H1 (cell line): ENCODE data around the gene ITGB8. TPM values are rescaled to one million over a fixed set of nuclear protein-coding genes. Genes with fewer than 3 reads are reported as not detected.

ENCODE experiments used
- CTCF ChIA-PET: fragments of 300-600 bp; sonication (Branson Sonifier 250); formaldehyde crosslinking; loops from one replicate; lab custom pipeline; 2021; ENCODE audit not compliant: partially characterized antibody; lab: Charles Lee
- POLR2A ChIA-PET: fragments of 300-600 bp; sonication (Branson Sonifier 250); formaldehyde crosslinking; loops from one replicate; lab custom pipeline; 2021; ENCODE audit warnings: inconsistent platforms; ENCODE audit not compliant: partially characterized antibody; lab: Charles Lee
- DNase-seq, 2 experiments: peaks; one replicate each; pipeline versions ENCODE4 v3.0.0 to v3.0.0-alpha.2; 2010 to 2022; ENCODE audit warnings: low spot score in 2 of 2, low read depth in 1 of 2, mixed read lengths in 1 of 2
- FAIRE-seq: peaks from 2 replicates; lab custom pipeline; 2011; peaks lifted over from hg19 to GRCh38; lab: Jason Lieb, UNC
- H2AFZ ChIP-seq: 2 replicates; pipeline ENCODE4 v1.8.1; 2012; ENCODE audit warnings: low read length, inconsistent platforms
- H2AK5ac ChIP-seq: 2 replicates; pipeline ENCODE4 v1.6.1; 2013; ENCODE audit warnings: low read depth, low read length
- H2BK120ac ChIP-seq: replicated peaks from 2 replicates; pipeline ENCODE3; 2013; ENCODE audit warnings: low read depth, low read length, inconsistent platforms
- H2BK12ac ChIP-seq: 2 replicates; pipeline ENCODE4 v1.6.1; 2013; ENCODE audit warnings: low read depth, low read length
- H2BK15ac ChIP-seq: 2 replicates; pipeline ENCODE4 v1.6.1; 2013; ENCODE audit warnings: low read length
- H2BK20ac ChIP-seq: 2 replicates; pipeline ENCODE4 v1.6.1; 2013; ENCODE audit warnings: low read length
- H2BK5ac ChIP-seq: 2 replicates; pipeline ENCODE4 v1.6.1; 2013; ENCODE audit warnings: low read depth, low read length
- H3K14ac ChIP-seq: 2 replicates; pipeline ENCODE4 v1.6.1; 2013; ENCODE audit warnings: inconsistent platforms; ENCODE audit not compliant: insufficient read length
- H3K18ac ChIP-seq: 2 replicates; pipeline ENCODE4 v1.6.1; 2013; ENCODE audit warnings: low read length; ENCODE audit errors: extremely low read depth
- H3K23ac ChIP-seq: 2 replicates; pipeline ENCODE4 v1.6.1; 2013; ENCODE audit warnings: inconsistent platforms; ENCODE audit not compliant: insufficient read length
- H3K23me2 ChIP-seq: 2 replicates; pipeline ENCODE4 v1.6.1; 2013; ENCODE audit warnings: low read depth, low read length
- H3K27ac ChIP-seq: 2 replicates; pipeline ENCODE4 v1.6.1; 2011; ENCODE audit warnings: low read depth, low read length, inconsistent platforms
- H3K27me3 ChIP-seq, 4 experiments: replicated peaks in 1 of 4; 1 replicate in 1 of 4; 2 replicates in 3 of 4; pipeline versions ENCODE4 v1.6.1 to v1.8.1; 2011 to 2013; ENCODE audit warnings: low read length in 3 of 4, mild to moderate bottlenecking in 3 of 4, inconsistent platforms in 2 of 4, mixed read lengths in 2 of 4, moderate library complexity in 1 of 4; ENCODE audit not compliant: control insufficient read depth in 3 of 4, insufficient read depth in 3 of 4; ENCODE audit errors: extremely low read depth in 1 of 4
- H3K36me3 ChIP-seq, 4 experiments: 2 replicates each; pipeline versions ENCODE4 v1.6.1 to v1.8.1; 2011 to 2013; ENCODE audit warnings: mild to moderate bottlenecking in 4 of 4, low read length in 3 of 4, moderate library complexity in 2 of 4, control low read depth in 1 of 4, inconsistent platforms in 1 of 4; ENCODE audit not compliant: insufficient read depth in 4 of 4, control insufficient read depth in 2 of 4
- H3K4ac ChIP-seq: replicated peaks from 2 replicates; pipeline ENCODE3; 2013; ENCODE audit warnings: low read length, low read depth, mixed read lengths, inconsistent platforms; ENCODE audit not compliant: insufficient read length
- H3K4me1 ChIP-seq, 4 experiments: replicated peaks in 1 of 4; 1 replicate in 1 of 4; 2 replicates in 3 of 4; pipeline versions ENCODE4 v1.6.1 to v1.8.1; 2011 to 2013; ENCODE audit warnings: low read length in 3 of 4, inconsistent platforms in 2 of 4, mixed read lengths in 1 of 4; ENCODE audit not compliant: insufficient read depth in 4 of 4, control insufficient read depth in 3 of 4
- H3K4me2 ChIP-seq, 2 experiments: 2 replicates each; pipeline versions ENCODE4 v1.6.1 to v1.8.1; 2011 to 2013; ENCODE audit warnings: low read depth in 2 of 2, low read length in 2 of 2, control low read depth in 1 of 2, inconsistent platforms in 1 of 2, mild to moderate bottlenecking in 1 of 2; ENCODE audit not compliant: insufficient read depth in 1 of 2
- H3K4me3 ChIP-seq, 4 experiments: fragments of 200-600, 300-600 bp in 1 of 4; sonication (generic), shearing (Covaris generic), sonication (Bioruptor Twin) in 1 of 4; 2 replicates each; pipeline versions ENCODE4 v1.5.1 to v1.8.1; 2011 to 2016; ENCODE audit warnings: low read length in 4 of 4, low read depth in 3 of 4, control low read depth in 2 of 4, inconsistent platforms in 2 of 4, mild to moderate bottlenecking in 2 of 4, mixed read lengths in 1 of 4, moderate library complexity in 1 of 4; ENCODE audit not compliant: insufficient read depth in 2 of 4; ENCODE audit errors: extremely low read depth in 1 of 4
- H3K56ac ChIP-seq: replicated peaks from 2 replicates; pipeline ENCODE3; 2013; ENCODE audit warnings: low read depth, mild to moderate bottlenecking, mixed read lengths, low read length, inconsistent platforms; ENCODE audit not compliant: insufficient read length
- H3K79me1 ChIP-seq: 2 replicates; pipeline ENCODE4 v1.6.1; 2013; ENCODE audit warnings: low read depth, low read length, control low read depth
- H3K79me2 ChIP-seq, 2 experiments: 2 replicates each; pipeline versions ENCODE4 v1.6.1 to v1.8.1; 2012 to 2013; ENCODE audit warnings: low read length in 2 of 2, mild to moderate bottlenecking in 2 of 2, inconsistent platforms in 1 of 2; ENCODE audit not compliant: insufficient read depth in 2 of 2, control insufficient read depth in 1 of 2
- H3K9ac ChIP-seq, 4 experiments: replicated peaks in 1 of 4; 1 replicate in 1 of 4; 2 replicates in 3 of 4; pipeline versions ENCODE4 v1.6.1 to v1.8.1; 2011 to 2013; ENCODE audit warnings: low read depth in 3 of 4, low read length in 3 of 4, control low read depth in 2 of 4, mild to moderate bottlenecking in 2 of 4, moderate library complexity in 2 of 4, inconsistent platforms in 1 of 4; ENCODE audit errors: extremely low read depth in 1 of 4
- H3K9me3 ChIP-seq, 2 experiments: 2 replicates each; pipeline versions ENCODE4 v1.6.1 to v1.8.1; 2012 to 2013; ENCODE audit warnings: mild to moderate bottlenecking in 2 of 2, moderate library complexity in 2 of 2, control low read depth in 1 of 2, inconsistent platforms in 1 of 2, low read depth in 1 of 2, low read length in 1 of 2, mixed read lengths in 1 of 2; ENCODE audit not compliant: insufficient read depth in 2 of 2
- H4K20me1 ChIP-seq, 2 experiments: replicated peaks in 1 of 2; 2 replicates each; pipeline versions ENCODE3 to v1.8.1; 2011 to 2013; ENCODE audit warnings: inconsistent platforms in 2 of 2, low read length in 2 of 2, mild to moderate bottlenecking in 1 of 2; ENCODE audit not compliant: insufficient read depth in 2 of 2, control insufficient read depth in 1 of 2
- H4K5ac ChIP-seq: 2 replicates; pipeline ENCODE4 v1.6.1; 2013; ENCODE audit warnings: low read length, low read depth, mixed read lengths, inconsistent platforms; ENCODE audit not compliant: insufficient read length
- H4K8ac ChIP-seq: 2 replicates; pipeline ENCODE4 v1.8.0; 2013; ENCODE audit warnings: mild to moderate bottlenecking, moderate library complexity, low read length, inconsistent platforms; ENCODE audit not compliant: insufficient read depth; ENCODE audit errors: extremely low read depth
- H4K91ac ChIP-seq: replicated peaks from 2 replicates; pipeline ENCODE3; 2013; ENCODE audit warnings: low read length, mixed read lengths, inconsistent platforms; ENCODE audit not compliant: insufficient read length
- BACH1 ChIP-seq: IDR thresholded peaks from 2 replicates; pipeline ENCODE4 v1.6.1; 2012; ENCODE audit warnings: low read length, improper control_type of control experiment
- BRCA1 ChIP-seq: IDR thresholded peaks from 2 replicates; pipeline ENCODE4 v1.6.1; 2012; ENCODE audit warnings: low read depth, low read length, improper control_type of control experiment
- CBX8 ChIP-seq: fragments of 300-800, 300-1000 bp; sonication (generic); IDR thresholded peaks from 2 replicates; pipeline ENCODE4 v1.7.1; 2016; ENCODE audit warnings: low read depth, low read length, borderline replicate concordance
- CHD2 ChIP-seq: IDR thresholded peaks from 2 replicates; pipeline ENCODE4 v1.6.1; 2012; ENCODE audit warnings: low read length, improper control_type of control experiment
- CTCF ChIP-seq, 3 experiments: IDR thresholded peaks; 1 replicate in 2 of 3; 2 replicates in 1 of 3; pipeline versions ENCODE4 v1.5.1 to v1.6.1; 2011; ENCODE audit warnings: low read length in 3 of 3, mild to moderate bottlenecking in 3 of 3, inconsistent platforms in 2 of 3, low read depth in 1 of 3, moderate library complexity in 1 of 3; ENCODE audit not compliant: insufficient read depth in 1 of 3; ENCODE audit errors: control extremely low read depth in 1 of 3
- GABPA ChIP-seq: IDR thresholded peaks from 2 replicates; pipeline ENCODE4 v1.6.1; 2011; ENCODE audit warnings: mild to moderate bottlenecking, low read length, moderate library complexity, borderline replicate concordance; ENCODE audit not compliant: insufficient read depth
- JUN ChIP-seq: IDR thresholded peaks from 2 replicates; pipeline ENCODE4 v1.6.1; 2011; ENCODE audit warnings: low read depth, mild to moderate bottlenecking, improper control_type of control experiment, low read length
- MAFK ChIP-seq: IDR thresholded peaks from 2 replicates; pipeline ENCODE4 v1.6.1; 2012; ENCODE audit warnings: low read depth, mild to moderate bottlenecking, improper control_type of control experiment, low read length
- RXRA ChIP-seq: IDR thresholded peaks from 2 replicates; pipeline ENCODE4 v1.6.1; 2011; ENCODE audit warnings: low read depth, mild to moderate bottlenecking, low read length, moderate library complexity; ENCODE audit not compliant: insufficient read depth
- TAF7 ChIP-seq: optimal IDR thresholded peaks from 2 replicates; pipeline ENCODE3; 2011; ENCODE audit warnings: low read depth, mild to moderate bottlenecking, inconsistent platforms, low read length, moderate library complexity, borderline replicate concordance
- TEAD4 ChIP-seq: IDR thresholded peaks from 2 replicates; pipeline ENCODE4 v1.6.1; 2012; ENCODE audit warnings: low read depth, low read length, inconsistent platforms, mixed read lengths
- polyA plus RNA-seq, 7 experiments: library from polyadenylated mRNA; depleted of rRNA in 3 of 7; stranded (reverse) in 5 of 7; unstranded in 2 of 7; fragments of >200 nt in 5 of 7; fragments of 200-250 nt in 2 of 7; gene quantifications; 1 replicate in 5 of 7; 2 replicates in 1 of 7; 4 replicates in 1 of 7; pipeline versions ENCODE4 v1.2.1 to v1.2.3, GENCODE V29; 2011 to 2013; ENCODE audit warnings: missing spikeins in 2 of 7, mixed read lengths in 2 of 7
- total RNA-seq: library from RNA; stranded (reverse); fragmentation: NEBNext Ultra II Directional; extraction: Animal tissue kit (Norgen Biotek cat#: 25700); gene quantifications from 2 replicates; pipeline ENCODE4 v1.2.1, GENCODE V29; 2021

Gene ITGB8
- total and polyA plus RNA-seq, 2 of the 8 experiments (the other 6 are each of a cell fraction or from before 2014, with no cell fraction given), result 1.2 to 3.6 TPM

- Histone ChIP-seq H3K56ac (no peak overlapping the region), H3K36me3 (no peaks in the 10 kb centered on the region), H2BK15ac (no peak overlapping the region), H2BK12ac (no peak overlapping the region), H3K9me3 (no peaks in the 10 kb centered on the region), H3K9ac (no peak overlapping the region), H2AK5ac (no peak overlapping the region), H2BK5ac (no peak overlapping the region), H2BK20ac (no peak overlapping the region), H3K4ac (no peak overlapping the region), H4K91ac (no peak overlapping the region), H3K18ac (no peak overlapping the region), H3K79me1 (no peaks in the 10 kb centered on the region), H3K4me2 (no peak overlapping the region), H3K4me1 (no peaks in the 10 kb centered on the region), H4K20me1 (no peaks in the 10 kb centered on the region), H2AFZ (no peak overlapping the region), H3K14ac (no peak overlapping the region), H2BK120ac (no peak overlapping the region), H3K4me3 (no peak overlapping the region), H3K79me2 (no peaks in the 10 kb centered on the region), H3K27ac (no peak overlapping the region), H3K23ac (no peak overlapping the region), H3K27me3 (no peaks in the 10 kb centered on the region), H3K23me2 (no peaks in the 10 kb centered on the region), H4K8ac (no peak overlapping the region), H4K5ac (no peak overlapping the region)
- POLR2A ChIA-PET, result interaction anchor here (2.7 kb wide), 1 partner anchor 13 kb away, joined by 10 read pairs; the partner anchor contains the start of gene ITGB8
- DNase-seq (no peak), FAIRE-seq (no peak)
- CTCF ChIA-PET, result interaction anchor here (1.3 to 5.0 kb wide), 2 partner anchors 9 to 50 kb away, joined by 3 to 24 read pairs; no protein-coding TSS in a partner anchor
- no peak for TF ChIP-seq GABPA
- TF ChIP-seq BACH1, result no peak
- TF ChIP-seq CBX8, result no peak
- TF ChIP-seq BRCA1, result no peak
- no peak for TF ChIP-seq CTCF (IDR thresholded peaks at IDR 0.05; ENCODE audit: control extremely low read depth in 1 of 3, insufficient read depth in 1 of 3, low read depth in 1 of 3, low read length in 3 of 3)
- no peak for TF ChIP-seq TAF7
- no peak for TF ChIP-seq MAFK
- TF ChIP-seq RXRA, result no peak
- TF ChIP-seq TEAD4, result no peak
- no peak for TF ChIP-seq JUN
- TF ChIP-seq CHD2, result no peak
Observed at GRCh38 chr7:20317413-20317812, 13.3 kb upstream of the ITGB8 start.
